SK-N-SH (cell line): Measurements from ENCODE around the gene TROAP. TPM values are rescaled to one million over a fixed set of nuclear protein-coding genes. Genes with fewer than 3 reads are reported as not detected.

Experiments used
- CTCF ChIA-PET: fragments of 300-600, 350-600 bp; formaldehyde crosslinking; extraction: SDS; loops from one replicate; lab custom pipeline; 2021; lab: Yijun Ruan, JAX
- POLR2A ChIA-PET: fragments of 350-600 bp; sonication (Branson Sonifier 250); formaldehyde crosslinking; extraction: SDS; loops from one replicate; lab custom pipeline; 2020; ENCODE audit warnings: antibody characterized with exemption, inconsistent platforms; lab: Yijun Ruan, JAX
- DNase-seq: peaks from one replicate; pipeline ENCODE4 v3.0.0; 2012
- H2AFZ ChIP-seq: fragments of 200-600 bp; sonication (generic); 2 replicates; pipeline ENCODE4 v1.8.1; 2016; ENCODE audit warnings: antibody characterized with exemption, mild to moderate bottlenecking, low read depth
- H3F3A ChIP-seq: fragments of 200-600 bp; sonication (generic); replicated peaks from 2 replicates; pipeline ENCODE3; 2016; ENCODE audit warnings: antibody characterized with exemption, mild to moderate bottlenecking; ENCODE audit not compliant: insufficient read depth
- H3K27ac ChIP-seq, 2 experiments: fragments of 200-500 bp in 1 of 2; fragments of 200-600 bp in 1 of 2; sonication (Bioruptor generic) in 1 of 2; sonication (generic), shearing (Covaris generic) in 1 of 2; 2 replicates each; pipeline versions ENCODE4 v1.5.1 to v1.6.1; 2014 to 2016; ENCODE audit warnings: low read depth in 2 of 2, inconsistent platforms in 1 of 2, low read length in 1 of 2, mild to moderate bottlenecking in 1 of 2, mixed read lengths in 1 of 2
- H3K27me3 ChIP-seq: fragments of 200-600 bp; sonication (generic), shearing (Covaris generic); 2 replicates; pipeline ENCODE4 v1.6.1; 2016; ENCODE audit warnings: mixed run types; ENCODE audit not compliant: insufficient read depth
- H3K36me3 ChIP-seq, 2 experiments: fragments of 200-500 bp in 1 of 2; fragments of 200-600 bp in 1 of 2; sonication (Bioruptor generic) in 1 of 2; sonication (generic) in 1 of 2; replicated peaks in 1 of 2; 2 replicates each; pipeline versions ENCODE3 to v1.5.1; 2014 to 2016; ENCODE audit warnings: low read length in 1 of 2, mild to moderate bottlenecking in 1 of 2; ENCODE audit not compliant: insufficient read depth in 2 of 2, control insufficient read depth in 1 of 2
- H3K4me1 ChIP-seq, 2 experiments: fragments of 200-500 bp in 1 of 2; fragments of 200-600 bp in 1 of 2; sonication (Bioruptor generic) in 1 of 2; sonication (generic), shearing (Covaris generic) in 1 of 2; 2 replicates each; pipeline versions ENCODE4 v1.5.1 to v1.6.1; 2014 to 2016; ENCODE audit warnings: low read depth in 1 of 2, low read length in 1 of 2, mixed run types in 1 of 2; ENCODE audit not compliant: insufficient read depth in 2 of 2, control insufficient read depth in 1 of 2
- H3K4me2 ChIP-seq: fragments of 200-600 bp; sonication (generic), shearing (Covaris generic); 2 replicates; pipeline ENCODE4 v1.6.1; 2017; ENCODE audit warnings: mixed run types
- H3K4me3 ChIP-seq, 2 experiments: fragments of 200-500 bp in 1 of 2; fragments of 200-600 bp in 1 of 2; sonication (Bioruptor generic) in 1 of 2; sonication (generic), shearing (Covaris generic) in 1 of 2; 2 replicates each; pipeline versions ENCODE4 v1.5.1 to v1.8.1; 2014 to 2016; ENCODE audit warnings: low read depth in 2 of 2, inconsistent platforms in 1 of 2, low read length in 1 of 2, mild to moderate bottlenecking in 1 of 2, mixed read lengths in 1 of 2, moderate library complexity in 1 of 2
- H3K79me2 ChIP-seq: fragments of 200-600 bp; sonication (generic); 2 replicates; pipeline ENCODE4 v1.8.1; 2017; ENCODE audit warnings: mild to moderate bottlenecking; ENCODE audit not compliant: insufficient read depth
- H3K9ac ChIP-seq: fragments of 200-600 bp; sonication (generic); 2 replicates; pipeline ENCODE4 v1.6.1; 2017; ENCODE audit warnings: mixed run types
- H3K9me2 ChIP-seq: fragments of 200-600 bp; sonication (generic); 2 replicates; pipeline ENCODE4 v1.6.1; 2017; ENCODE audit warnings: mixed run types
- H3K9me3 ChIP-seq: fragments of 200-600 bp; sonication (generic); 2 replicates; pipeline ENCODE4 v1.6.1; 2017; ENCODE audit warnings: mixed run types, mild to moderate bottlenecking, moderate library complexity
- H4K20me1 ChIP-seq: fragments of 200-600 bp; sonication (generic); 2 replicates; pipeline ENCODE4 v1.6.1; 2017; ENCODE audit warnings: mild to moderate bottlenecking, mixed run types; ENCODE audit not compliant: insufficient read depth
- CHD2 ChIP-seq: fragments of 150-350 bp; IDR thresholded peaks from 2 replicates; pipeline ENCODE4 v1.6.1; 2018; ENCODE audit warnings: low read length; ENCODE audit not compliant: partially characterized antibody
- EZH2phosphoT487 ChIP-seq: fragments of 200-600 bp; sonication (generic); IDR thresholded peaks from 2 replicates; pipeline ENCODE4 v1.6.1; 2017; ENCODE audit warnings: low read depth, mixed run types, mild to moderate bottlenecking, antibody characterized with exemption, moderate library complexity, borderline replicate concordance
- FOXM1 ChIP-seq: IDR thresholded peaks from 2 replicates; pipeline ENCODE4 v1.4.0; 2012; ENCODE audit warnings: low read depth, mild to moderate bottlenecking
- JUND ChIP-seq: IDR thresholded peaks from 2 replicates; pipeline ENCODE4 v1.4.0; 2012
- POLR2AphosphoS5 ChIP-seq: IDR thresholded peaks from 2 replicates; pipeline ENCODE4 v1.6.1; 2012; ENCODE audit warnings: low read depth, low read length
- RAD21 ChIP-seq: IDR thresholded peaks from 2 replicates; pipeline ENCODE4 v1.6.1; 2012; ENCODE audit warnings: mild to moderate bottlenecking, low read length
- RFX5 ChIP-seq: IDR thresholded peaks from 2 replicates; pipeline ENCODE4 v1.6.1; 2012; ENCODE audit warnings: mild to moderate bottlenecking, improper control_type of control experiment, low read length
- SMC3 ChIP-seq: IDR thresholded peaks from 2 replicates; pipeline ENCODE4 v1.6.1; 2012; ENCODE audit warnings: low read depth, low read length, improper control_type of control experiment
- USF2 ChIP-seq: fragments of 150-350 bp; IDR thresholded peaks from 2 replicates; pipeline ENCODE4 v1.6.1; 2017; ENCODE audit warnings: antibody characterized with exemption, low read length, low read depth, borderline replicate concordance
- YY1 ChIP-seq: IDR thresholded peaks from 2 replicates; pipeline ENCODE4 v1.4.0; 2012; ENCODE audit warnings: low read depth, mild to moderate bottlenecking
- ZBTB33 ChIP-seq: IDR thresholded peaks from 2 replicates; pipeline ENCODE4 v1.4.0; 2012; ENCODE audit warnings: low read depth, borderline replicate concordance
- WGBS: methylation state at CpG from one replicate; pipeline ENCODE4 v1.1.6; 2017; ENCODE audit warnings: low lambda C conversion rate; 5-methylcytosine and 5-hydroxymethylcytosine counted together
- polyA plus RNA-seq, 3 experiments: library from polyadenylated mRNA; depleted of rRNA; stranded (reverse); fragments of >200 nt; gene quantifications; 2 replicates each; pipeline ENCODE4 v1.2.3, GENCODE V29; 2012
- TF ChIP-seq, protein P1 (sequence below): fragments of 150-350 bp; IDR thresholded peaks from 2 replicates; pipeline ENCODE4 v1.6.1; 2016; ENCODE audit warnings: mild to moderate bottlenecking, low read depth, low read length
- TF ChIP-seq, protein P2 (sequence below): IDR thresholded peaks from 2 replicates; pipeline ENCODE4; 2012
- TF ChIP-seq, protein P3 (sequence below): IDR thresholded peaks from 2 replicates; pipeline ENCODE4 v1.4.0; 2012; ENCODE audit warnings: low read depth, borderline replicate concordance

TROAP gene
- polyA plus RNA-seq, 1 of the 3 experiments (the other 2 are of a cell fraction) = 26.2 TPM

- POLR2A ChIA-PET = interaction anchor here (0.8 to 2.2 kb wide), 8 partner anchors 11 to 213 kb away, joined by 3 to 34 read pairs (median 5); partner anchors contain the start of genes LMBR1L, PRPH, SPATS2 and TUBA1A
- WGBS = 5% methylated on average over 18 of the region's 19 CpGs
Observed at GRCh38 chr12:49323524-49324097, 556 bp downstream of the TROAP start.

GRCh38 chr12:49325606-49326005, 2.6 kb downstream of the TROAP start:
- Histone ChIP-seq H3K79me2 (peaks cover 19% of the 10 kb centered on the region), H4K20me1 (no peaks in the 10 kb centered on the region), H3K9me3 (no peaks in the 10 kb centered on the region), H3K27ac (no peak overlapping the region), H3F3A (peaks cover 5% of the 10 kb centered on the region), H3K9ac (no peak overlapping the region), H3K27me3 (no peaks in the 10 kb centered on the region), H3K4me3 (no peak overlapping the region), H2AFZ (no peak overlapping the region), H3K36me3 (peaks cover 2 to 13% of the 10 kb centered on the region in 2 experiments), H3K4me2 (no peak overlapping the region), H3K4me1 (peaks cover 0 to 14% of the 10 kb centered on the region in 2 experiments; a peak in 1 of 4 replicates), H3K9me2 (no peaks in the 10 kb centered on the region)
- no peak for DNase-seq
- WGBS = 100% methylated on average over 2 of the region's 6 CpGs
- POLR2A ChIA-PET = no interaction called here
- CTCF ChIA-PET = interaction anchor here (0.9 to 5.4 kb wide), 8 partner anchors 11 to 37 kb away, joined by 3 to 48 read pairs (median 4); partner anchors contain the start of gene C1QL4
- TF ChIP-seq, protein P1, sequence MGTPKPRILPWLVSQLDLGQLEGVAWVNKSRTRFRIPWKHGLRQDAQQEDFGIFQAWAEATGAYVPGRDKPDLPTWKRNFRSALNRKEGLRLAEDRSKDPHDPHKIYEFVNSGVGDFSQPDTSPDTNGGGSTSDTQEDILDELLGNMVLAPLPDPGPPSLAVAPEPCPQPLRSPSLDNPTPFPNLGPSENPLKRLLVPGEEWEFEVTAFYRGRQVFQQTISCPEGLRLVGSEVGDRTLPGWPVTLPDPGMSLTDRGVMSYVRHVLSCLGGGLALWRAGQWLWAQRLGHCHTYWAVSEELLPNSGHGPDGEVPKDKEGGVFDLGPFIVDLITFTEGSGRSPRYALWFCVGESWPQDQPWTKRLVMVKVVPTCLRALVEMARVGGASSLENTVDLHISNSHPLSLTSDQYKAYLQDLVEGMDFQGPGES = no peak
- TF ChIP-seq JUND (no peak), USF2 (no peak), EZH2phosphoT487 (no peak), RAD21 (no peak), RFX5 (no peak), YY1 (no peak), ZBTB33 (no peak), POLR2AphosphoS5 (no peak), CHD2 (no peak)
- TF ChIP-seq, protein P2, sequence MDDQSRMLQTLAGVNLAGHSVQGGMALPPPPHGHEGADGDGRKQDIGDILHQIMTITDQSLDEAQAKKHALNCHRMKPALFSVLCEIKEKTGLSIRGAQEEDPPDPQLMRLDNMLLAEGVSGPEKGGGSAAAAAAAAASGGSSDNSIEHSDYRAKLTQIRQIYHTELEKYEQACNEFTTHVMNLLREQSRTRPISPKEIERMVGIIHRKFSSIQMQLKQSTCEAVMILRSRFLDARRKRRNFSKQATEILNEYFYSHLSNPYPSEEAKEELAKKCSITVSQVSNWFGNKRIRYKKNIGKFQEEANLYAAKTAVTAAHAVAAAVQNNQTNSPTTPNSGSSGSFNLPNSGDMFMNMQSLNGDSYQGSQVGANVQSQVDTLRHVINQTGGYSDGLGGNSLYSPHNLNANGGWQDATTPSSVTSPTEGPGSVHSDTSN = no peak

More at GRCh38 chr12:49323524-49324097, 556 bp downstream of the TROAP start:
- Histone ChIP-seq H2AFZ (peak overlapping the region; percentile 81), H3K4me1 (peaks cover 0 to 14% of the 10 kb centered on the region in 2 experiments; a peak in 1 of 4 replicates), H3K27ac (peak overlapping the region in 1 of 2 experiments; percentile 56; a peak in 2 of 4 replicates), H3K4me2 (peak overlapping the region; percentile 95), H3K9ac (peak overlapping the region; percentile 78), H3K9me3 (no peaks in the 10 kb centered on the region), H3F3A (peaks cover 5% of the 10 kb centered on the region), H4K20me1 (no peaks in the 10 kb centered on the region), H3K4me3 (peak overlapping the region; percentile 67 to 88), H3K9me2 (no peaks in the 10 kb centered on the region), H3K79me2 (peaks cover 19% of the 10 kb centered on the region), H3K36me3 (peaks cover 2 to 6% of the 10 kb centered on the region in 2 experiments), H3K27me3 (no peaks in the 10 kb centered on the region)
- CTCF ChIA-PET = interaction anchor here (1.1 to 5.4 kb wide), 6 partner anchors 8 to 35 kb away, joined by 3 to 48 read pairs (median 18); partner anchors contain the start of gene C1QL4
- TF ChIP-seq, protein P3, sequence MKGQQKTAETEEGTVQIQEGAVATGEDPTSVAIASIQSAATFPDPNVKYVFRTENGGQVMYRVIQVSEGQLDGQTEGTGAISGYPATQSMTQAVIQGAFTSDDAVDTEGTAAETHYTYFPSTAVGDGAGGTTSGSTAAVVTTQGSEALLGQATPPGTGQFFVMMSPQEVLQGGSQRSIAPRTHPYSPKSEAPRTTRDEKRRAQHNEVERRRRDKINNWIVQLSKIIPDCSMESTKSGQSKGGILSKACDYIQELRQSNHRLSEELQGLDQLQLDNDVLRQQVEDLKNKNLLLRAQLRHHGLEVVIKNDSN = no peak
- TF ChIP-seq USF2 (no peak), SMC3 (no peak), FOXM1 (no peak)
- no peak for DNase-seq
